H1 (cell line): ENCODE data around the gene TMED4. TPM values are rescaled to one million over a fixed set of nuclear protein-coding genes. Genes with fewer than 3 reads are reported as not detected.

Experiments
- CTCF ChIA-PET: fragments of 300-600 bp; sonication (Branson Sonifier 250); formaldehyde crosslinking; loops from one replicate; lab custom pipeline; 2021; ENCODE audit not compliant: partially characterized antibody; lab: Charles Lee
- POLR2A ChIA-PET: fragments of 300-600 bp; sonication (Branson Sonifier 250); formaldehyde crosslinking; loops from one replicate; lab custom pipeline; 2021; ENCODE audit warnings: inconsistent platforms; ENCODE audit not compliant: partially characterized antibody; lab: Charles Lee
- DNase-seq, 2 experiments: peaks; one replicate each; pipeline versions ENCODE4 v3.0.0 to v3.0.0-alpha.2; 2010 to 2022; ENCODE audit warnings: low spot score in 2 of 2, low read depth in 1 of 2, mixed read lengths in 1 of 2
- FAIRE-seq: peaks from 2 replicates; lab custom pipeline; 2011; peaks lifted over from hg19 to GRCh38; lab: Jason Lieb, UNC
- H2AFZ ChIP-seq: 2 replicates; pipeline ENCODE4 v1.8.1; 2012; ENCODE audit warnings: low read length, inconsistent platforms
- H2AK5ac ChIP-seq: 2 replicates; pipeline ENCODE4 v1.6.1; 2013; ENCODE audit warnings: low read depth, low read length
- H2BK120ac ChIP-seq: replicated peaks from 2 replicates; pipeline ENCODE3; 2013; ENCODE audit warnings: low read depth, low read length, inconsistent platforms
- H2BK12ac ChIP-seq: 2 replicates; pipeline ENCODE4 v1.6.1; 2013; ENCODE audit warnings: low read depth, low read length
- H2BK15ac ChIP-seq: 2 replicates; pipeline ENCODE4 v1.6.1; 2013; ENCODE audit warnings: low read length
- H2BK20ac ChIP-seq: 2 replicates; pipeline ENCODE4 v1.6.1; 2013; ENCODE audit warnings: low read length
- H2BK5ac ChIP-seq: 2 replicates; pipeline ENCODE4 v1.6.1; 2013; ENCODE audit warnings: low read depth, low read length
- H3K14ac ChIP-seq: 2 replicates; pipeline ENCODE4 v1.6.1; 2013; ENCODE audit warnings: inconsistent platforms; ENCODE audit not compliant: insufficient read length
- H3K18ac ChIP-seq: 2 replicates; pipeline ENCODE4 v1.6.1; 2013; ENCODE audit warnings: low read length; ENCODE audit errors: extremely low read depth
- H3K23ac ChIP-seq: 2 replicates; pipeline ENCODE4 v1.6.1; 2013; ENCODE audit warnings: inconsistent platforms; ENCODE audit not compliant: insufficient read length
- H3K23me2 ChIP-seq: 2 replicates; pipeline ENCODE4 v1.6.1; 2013; ENCODE audit warnings: low read depth, low read length
- H3K27ac ChIP-seq: 2 replicates; pipeline ENCODE4 v1.6.1; 2011; ENCODE audit warnings: low read depth, low read length, inconsistent platforms
- H3K27me3 ChIP-seq, 4 experiments: replicated peaks in 1 of 4; 1 replicate in 1 of 4; 2 replicates in 3 of 4; pipeline versions ENCODE4 v1.6.1 to v1.8.1; 2011 to 2013; ENCODE audit warnings: low read length in 3 of 4, mild to moderate bottlenecking in 3 of 4, inconsistent platforms in 2 of 4, mixed read lengths in 2 of 4, moderate library complexity in 1 of 4; ENCODE audit not compliant: control insufficient read depth in 3 of 4, insufficient read depth in 3 of 4; ENCODE audit errors: extremely low read depth in 1 of 4
- H3K36me3 ChIP-seq, 4 experiments: 2 replicates each; pipeline versions ENCODE4 v1.6.1 to v1.8.1; 2011 to 2013; ENCODE audit warnings: mild to moderate bottlenecking in 4 of 4, low read length in 3 of 4, moderate library complexity in 2 of 4, control low read depth in 1 of 4, inconsistent platforms in 1 of 4; ENCODE audit not compliant: insufficient read depth in 4 of 4, control insufficient read depth in 2 of 4
- H3K4ac ChIP-seq: replicated peaks from 2 replicates; pipeline ENCODE3; 2013; ENCODE audit warnings: low read length, low read depth, mixed read lengths, inconsistent platforms; ENCODE audit not compliant: insufficient read length
- H3K4me1 ChIP-seq, 4 experiments: replicated peaks in 1 of 4; 1 replicate in 1 of 4; 2 replicates in 3 of 4; pipeline versions ENCODE4 v1.6.1 to v1.8.1; 2011 to 2013; ENCODE audit warnings: low read length in 3 of 4, inconsistent platforms in 2 of 4, mixed read lengths in 1 of 4; ENCODE audit not compliant: insufficient read depth in 4 of 4, control insufficient read depth in 3 of 4
- H3K4me2 ChIP-seq, 2 experiments: 2 replicates each; pipeline versions ENCODE4 v1.6.1 to v1.8.1; 2011 to 2013; ENCODE audit warnings: low read depth in 2 of 2, low read length in 2 of 2, control low read depth in 1 of 2, inconsistent platforms in 1 of 2, mild to moderate bottlenecking in 1 of 2; ENCODE audit not compliant: insufficient read depth in 1 of 2
- H3K4me3 ChIP-seq, 4 experiments: fragments of 200-600, 300-600 bp in 1 of 4; sonication (generic), shearing (Covaris generic), sonication (Bioruptor Twin) in 1 of 4; 2 replicates each; pipeline versions ENCODE4 v1.5.1 to v1.8.1; 2011 to 2016; ENCODE audit warnings: low read length in 4 of 4, low read depth in 3 of 4, control low read depth in 2 of 4, inconsistent platforms in 2 of 4, mild to moderate bottlenecking in 2 of 4, mixed read lengths in 1 of 4, moderate library complexity in 1 of 4; ENCODE audit not compliant: insufficient read depth in 2 of 4; ENCODE audit errors: extremely low read depth in 1 of 4
- H3K56ac ChIP-seq: replicated peaks from 2 replicates; pipeline ENCODE3; 2013; ENCODE audit warnings: low read depth, mild to moderate bottlenecking, mixed read lengths, low read length, inconsistent platforms; ENCODE audit not compliant: insufficient read length
- H3K79me1 ChIP-seq: 2 replicates; pipeline ENCODE4 v1.6.1; 2013; ENCODE audit warnings: low read depth, low read length, control low read depth
- H3K79me2 ChIP-seq, 2 experiments: 2 replicates each; pipeline versions ENCODE4 v1.6.1 to v1.8.1; 2012 to 2013; ENCODE audit warnings: low read length in 2 of 2, mild to moderate bottlenecking in 2 of 2, inconsistent platforms in 1 of 2; ENCODE audit not compliant: insufficient read depth in 2 of 2, control insufficient read depth in 1 of 2
- H3K9ac ChIP-seq, 4 experiments: replicated peaks in 1 of 4; 1 replicate in 1 of 4; 2 replicates in 3 of 4; pipeline versions ENCODE4 v1.6.1 to v1.8.1; 2011 to 2013; ENCODE audit warnings: low read depth in 3 of 4, low read length in 3 of 4, control low read depth in 2 of 4, mild to moderate bottlenecking in 2 of 4, moderate library complexity in 2 of 4, inconsistent platforms in 1 of 4; ENCODE audit errors: extremely low read depth in 1 of 4
- H3K9me3 ChIP-seq, 2 experiments: 2 replicates each; pipeline versions ENCODE4 v1.6.1 to v1.8.1; 2012 to 2013; ENCODE audit warnings: mild to moderate bottlenecking in 2 of 2, moderate library complexity in 2 of 2, control low read depth in 1 of 2, inconsistent platforms in 1 of 2, low read depth in 1 of 2, low read length in 1 of 2, mixed read lengths in 1 of 2; ENCODE audit not compliant: insufficient read depth in 2 of 2
- H4K20me1 ChIP-seq, 2 experiments: replicated peaks in 1 of 2; 2 replicates each; pipeline versions ENCODE3 to v1.8.1; 2011 to 2013; ENCODE audit warnings: inconsistent platforms in 2 of 2, low read length in 2 of 2, mild to moderate bottlenecking in 1 of 2; ENCODE audit not compliant: insufficient read depth in 2 of 2, control insufficient read depth in 1 of 2
- H4K5ac ChIP-seq: 2 replicates; pipeline ENCODE4 v1.6.1; 2013; ENCODE audit warnings: low read length, low read depth, mixed read lengths, inconsistent platforms; ENCODE audit not compliant: insufficient read length
- H4K8ac ChIP-seq: 2 replicates; pipeline ENCODE4 v1.8.0; 2013; ENCODE audit warnings: mild to moderate bottlenecking, moderate library complexity, low read length, inconsistent platforms; ENCODE audit not compliant: insufficient read depth; ENCODE audit errors: extremely low read depth
- H4K91ac ChIP-seq: replicated peaks from 2 replicates; pipeline ENCODE3; 2013; ENCODE audit warnings: low read length, mixed read lengths, inconsistent platforms; ENCODE audit not compliant: insufficient read length
- ATF2 ChIP-seq: IDR thresholded peaks from 2 replicates; pipeline ENCODE4 v1.6.1; 2012; ENCODE audit warnings: low read length, inconsistent platforms
- CBX8 ChIP-seq: fragments of 300-800, 300-1000 bp; sonication (generic); IDR thresholded peaks from 2 replicates; pipeline ENCODE4 v1.7.1; 2016; ENCODE audit warnings: low read depth, low read length, borderline replicate concordance
- CTBP2 ChIP-seq: IDR thresholded peaks from 2 replicates; pipeline ENCODE4 v1.7.0; 2011; ENCODE audit warnings: borderline replicate concordance, mild to moderate bottlenecking, moderate library complexity, mixed read lengths, low read length; ENCODE audit not compliant: insufficient read depth, insufficient read length
- FOSL1 ChIP-seq: IDR thresholded peaks from 2 replicates; pipeline ENCODE4 v1.6.1; 2011; ENCODE audit warnings: mild to moderate bottlenecking, low read depth, low read length, moderate library complexity; ENCODE audit not compliant: insufficient read depth
- NANOG ChIP-seq: IDR thresholded peaks from 2 replicates; pipeline ENCODE4 v1.6.1; 2011; ENCODE audit warnings: low read length, low read depth, mild to moderate bottlenecking, inconsistent platforms; ENCODE audit not compliant: insufficient read depth, poor library complexity, severe bottlenecking
- RBBP5 ChIP-seq: IDR thresholded peaks from 2 replicates; pipeline ENCODE4 v1.7.1; 2012; ENCODE audit warnings: low read depth, mild to moderate bottlenecking, inconsistent platforms, low read length, moderate library complexity, borderline replicate concordance
- SIN3A ChIP-seq, 2 experiments: IDR thresholded peaks in 1 of 2; conservative IDR thresholded peaks in 1 of 2; 2 replicates each; pipeline ENCODE4 v1.6.1; 2011 to 2012; ENCODE audit warnings: low read length in 2 of 2, improper control_type of control experiment in 1 of 2, low read depth in 1 of 2, mild to moderate bottlenecking in 1 of 2
- SUZ12 ChIP-seq: fragments of 200-600 bp; sonication (generic); IDR thresholded peaks from 2 replicates; pipeline ENCODE4 v1.6.1; 2012; ENCODE audit warnings: mild to moderate bottlenecking, inconsistent platforms, low read length, moderate library complexity, mixed read lengths
- TAF1 ChIP-seq: IDR thresholded peaks from 2 replicates; pipeline ENCODE4 v1.6.1; 2011; ENCODE audit warnings: mild to moderate bottlenecking, low read depth, low read length
- TCF12 ChIP-seq: IDR thresholded peaks from 2 replicates; pipeline ENCODE4 v1.6.1; 2011; ENCODE audit warnings: low read depth, mild to moderate bottlenecking, low read length
- TEAD4 ChIP-seq: IDR thresholded peaks from 2 replicates; pipeline ENCODE4 v1.6.1; 2012; ENCODE audit warnings: low read depth, low read length, inconsistent platforms, mixed read lengths
- WGBS, 2 experiments: shearing (Covaris generic) in 1 of 2; methylation state at CpG; one replicate each; pipeline versions ENCODE4 v1.1.6 to v1.1.7; 2013 to 2015; ENCODE audit warnings: low lambda C conversion rate in 2 of 2, mixed read lengths in 2 of 2, inconsistent platforms in 1 of 2, low coverage in 1 of 2, missing lambda C conversion rate in 1 of 2; ENCODE audit not compliant: insufficient replicate concordance in 2 of 2, insufficient coverage in 1 of 2, insufficient read length in 1 of 2; ENCODE audit errors: extremely low coverage in 1 of 2, missing lambda C conversion rate in 1 of 2; 5-methylcytosine and 5-hydroxymethylcytosine counted together
- polyA plus RNA-seq, 7 experiments: library from polyadenylated mRNA; depleted of rRNA in 3 of 7; stranded (reverse) in 5 of 7; unstranded in 2 of 7; fragments of >200 nt in 5 of 7; fragments of 200-250 nt in 2 of 7; gene quantifications; 1 replicate in 5 of 7; 2 replicates in 1 of 7; 4 replicates in 1 of 7; pipeline versions ENCODE4 v1.2.1 to v1.2.3, GENCODE V29; 2011 to 2013; ENCODE audit warnings: missing spikeins in 2 of 7, mixed read lengths in 2 of 7
- total RNA-seq: library from RNA; stranded (reverse); fragmentation: NEBNext Ultra II Directional; extraction: Animal tissue kit (Norgen Biotek cat#: 25700); gene quantifications from 2 replicates; pipeline ENCODE4 v1.2.1, GENCODE V29; 2021

TMED4 gene
- total and polyA plus RNA-seq, 2 of the 8 experiments (the other 6 are each of a cell fraction or from before 2014, with no cell fraction given): 44.9 to 76.7 TPM

GRCh38 chr7:44549457-44549856, 32.6 kb downstream of the TMED4 start:
- Histone ChIP-seq H3K4ac (no peak overlapping the region), H2AFZ (no peak overlapping the region), H3K27ac (no peak overlapping the region), H3K27me3 (no peaks in the 10 kb centered on the region), H4K20me1 (no peaks in the 10 kb centered on the region), H4K91ac (no peak overlapping the region), H3K4me2 (no peak overlapping the region), H3K56ac (no peak overlapping the region), H2BK15ac (no peak overlapping the region), H3K36me3 (no peaks in the 10 kb centered on the region), H3K4me3 (no peak overlapping the region), H2BK20ac (no peak overlapping the region), H3K14ac (no peak overlapping the region), H3K23ac (no peak overlapping the region), H2BK120ac (no peak overlapping the region), H3K79me1 (no peaks in the 10 kb centered on the region), H4K8ac (no peak overlapping the region), H2AK5ac (no peak overlapping the region), H2BK5ac (no peak overlapping the region), H4K5ac (no peak overlapping the region), H3K18ac (no peak overlapping the region), H3K79me2 (no peaks in the 10 kb centered on the region), H2BK12ac (no peak overlapping the region), H3K9me3 (no peaks in the 10 kb centered on the region), H3K23me2 (no peaks in the 10 kb centered on the region), H3K4me1 (no peaks in the 10 kb centered on the region), H3K9ac (no peak overlapping the region)
- 80% methylated on average over 3 of the region's 3 CpGs; no CpG with 5 or more reads in 1 of the 2 experiments for WGBS, 2 experiments
- ChIA-PET POLR2A (interaction anchor here (3.0 kb wide), 1 partner anchor 15 kb away, joined by 12 read pairs; no protein-coding TSS in a partner anchor), CTCF (interaction anchor here (1.1 to 8.9 kb wide), 3 partner anchors 12 to 15 kb away, joined by 4 to 56 read pairs (median 5); no protein-coding TSS in a partner anchor)
- DNase-seq (no peak), FAIRE-seq (no peak)
- TF ChIP-seq NANOG: no peak
- no peak for TF ChIP-seq SUZ12
- no peak for TF ChIP-seq TAF1
- TF ChIP-seq SIN3A (conservative IDR thresholded peaks at IDR 0.05 in 1 of 2, IDR thresholded peaks at IDR 0.05 in 1 of 2; ENCODE audit: low read depth in 1 of 2, low read length in 2 of 2): no peak
- TF ChIP-seq TEAD4: no peak
- no peak for TF ChIP-seq FOSL1
- TF ChIP-seq RBBP5: no peak
- TF ChIP-seq TCF12: no peak
- no peak for TF ChIP-seq CTBP2
- TF ChIP-seq CBX8: no peak
- TF ChIP-seq ATF2: no peak
